HG02943 (cell line): ENCODE data around the gene MGAT5B.
"Not testable (repeated sequence)": the region's sequence is repeated elsewhere in the genome, so short reads cannot be mapped to it uniquely, and the experiment has no call there.

Source experiments
- ATAC-seq: cut with Tn5 transposase; IDR thresholded peaks from one replicate; pipeline ENCODE4 v1.9.1; 2021; ENCODE audit warnings: mild to moderate bottlenecking, low read depth, moderate library complexity; ENCODE audit not compliant: unreplicated experiment

Gene MGAT5B, protein sequence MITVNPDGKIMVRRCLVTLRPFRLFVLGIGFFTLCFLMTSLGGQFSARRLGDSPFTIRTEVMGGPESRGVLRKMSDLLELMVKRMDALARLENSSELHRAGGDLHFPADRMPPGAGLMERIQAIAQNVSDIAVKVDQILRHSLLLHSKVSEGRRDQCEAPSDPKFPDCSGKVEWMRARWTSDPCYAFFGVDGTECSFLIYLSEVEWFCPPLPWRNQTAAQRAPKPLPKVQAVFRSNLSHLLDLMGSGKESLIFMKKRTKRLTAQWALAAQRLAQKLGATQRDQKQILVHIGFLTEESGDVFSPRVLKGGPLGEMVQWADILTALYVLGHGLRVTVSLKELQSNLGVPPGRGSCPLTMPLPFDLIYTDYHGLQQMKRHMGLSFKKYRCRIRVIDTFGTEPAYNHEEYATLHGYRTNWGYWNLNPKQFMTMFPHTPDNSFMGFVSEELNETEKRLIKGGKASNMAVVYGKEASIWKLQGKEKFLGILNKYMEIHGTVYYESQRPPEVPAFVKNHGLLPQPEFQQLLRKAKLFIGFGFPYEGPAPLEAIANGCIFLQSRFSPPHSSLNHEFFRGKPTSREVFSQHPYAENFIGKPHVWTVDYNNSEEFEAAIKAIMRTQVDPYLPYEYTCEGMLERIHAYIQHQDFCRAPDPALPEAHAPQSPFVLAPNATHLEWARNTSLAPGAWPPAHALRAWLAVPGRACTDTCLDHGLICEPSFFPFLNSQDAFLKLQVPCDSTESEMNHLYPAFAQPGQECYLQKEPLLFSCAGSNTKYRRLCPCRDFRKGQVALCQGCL

DNA sequence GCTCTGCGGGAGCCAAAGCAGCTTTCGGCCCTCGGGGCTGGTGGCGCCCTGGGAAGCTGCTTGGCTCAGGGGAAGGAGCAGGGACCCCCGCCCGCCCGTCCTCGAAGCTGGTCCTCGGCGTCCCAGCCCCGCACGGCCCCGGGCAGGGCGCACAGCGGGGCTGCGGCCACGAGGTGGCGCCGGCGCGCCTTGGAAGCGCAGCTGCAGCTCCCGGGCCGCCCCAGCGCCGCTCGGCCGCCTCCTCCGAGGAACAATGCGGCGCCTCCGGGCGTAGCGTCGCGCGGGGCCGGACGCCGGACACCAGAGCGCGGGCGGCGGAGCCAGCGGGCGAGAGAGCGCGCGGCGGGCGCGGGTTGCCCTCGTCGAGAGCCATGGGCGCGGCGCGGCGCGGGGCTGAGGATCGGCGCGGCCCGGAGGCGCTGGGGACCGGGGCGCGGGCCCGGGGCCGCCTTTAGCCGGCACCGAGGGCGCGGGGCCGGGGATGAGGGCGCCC is at the start of gene MGAT5B:
Gene MGAT5B (plus strand): TSS at position 229 of the 493 bp plus-strand sequence. CDS start 626 bp downstream, outside the sequence.
- ATAC-seq: no peak

DNA sequence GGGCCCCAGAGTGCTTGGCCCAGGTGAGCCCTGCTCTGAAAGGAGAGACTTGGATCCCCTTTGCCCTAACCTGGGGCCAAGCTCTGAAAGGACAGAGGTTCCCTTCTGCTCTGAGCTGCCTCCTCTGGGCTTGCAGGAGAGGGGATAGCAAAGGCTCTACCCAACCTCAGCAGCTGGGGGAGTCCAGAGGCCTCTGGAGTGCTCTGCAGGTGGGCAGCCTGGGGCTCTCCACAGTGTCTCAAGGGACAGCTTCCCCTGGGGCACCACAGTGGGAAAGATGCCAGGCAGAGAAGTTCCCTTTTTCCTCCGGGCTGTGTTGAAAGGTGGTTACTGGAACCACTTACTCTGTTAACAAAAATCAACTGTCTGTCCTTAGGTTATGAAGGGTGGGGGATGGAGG is 48.2 kb upstream of the MGAT5B start:
- ATAC-seq: no peak

DNA sequence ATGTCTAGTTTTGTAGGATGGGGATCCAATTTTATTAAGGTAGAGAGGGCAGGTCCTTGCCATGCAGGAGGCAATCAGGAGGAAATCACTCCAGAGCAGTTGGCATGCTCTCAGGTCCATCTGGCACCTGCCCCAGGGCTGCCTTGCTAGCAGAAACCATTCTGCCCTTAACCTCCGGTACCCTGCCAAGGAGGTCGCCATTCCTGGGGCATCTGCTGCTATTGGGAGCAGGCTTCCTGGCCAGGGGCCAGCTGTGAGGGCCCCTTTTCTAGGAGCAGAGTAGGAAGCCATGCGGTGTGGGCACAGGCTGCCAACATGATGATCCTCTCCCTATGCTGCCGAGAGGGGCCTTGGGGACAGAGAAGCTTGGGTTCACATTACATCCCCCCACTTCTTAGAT is 47.6 kb upstream of the MGAT5B start:
- ATAC-seq: no peak

- ATAC-seq: no peak
These were observed 45.9 kb upstream of the MGAT5B start for GRCh38 chr17:76822184-76822778.

DNA sequence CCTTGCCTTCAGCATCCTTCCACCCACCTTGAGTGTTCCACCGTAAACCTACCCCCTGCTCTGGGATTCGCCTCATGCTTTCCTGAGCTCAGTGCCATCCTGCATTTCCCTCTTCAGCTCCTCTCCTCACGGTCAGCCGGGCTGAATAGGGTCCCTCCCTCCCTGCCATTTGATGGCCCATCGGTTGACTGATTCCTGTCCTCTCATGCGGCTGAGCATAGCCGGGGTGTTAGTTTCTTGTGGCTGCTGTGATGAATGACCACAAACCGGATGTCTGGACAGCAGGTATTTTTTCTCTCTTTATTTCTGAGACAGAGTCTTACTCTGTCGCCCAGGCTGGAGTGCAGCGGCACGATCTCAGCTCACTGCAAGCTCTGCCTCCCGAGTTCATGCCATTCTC is 44.1 kb upstream of the MGAT5B start:
- no peak for ATAC-seq

DNA sequence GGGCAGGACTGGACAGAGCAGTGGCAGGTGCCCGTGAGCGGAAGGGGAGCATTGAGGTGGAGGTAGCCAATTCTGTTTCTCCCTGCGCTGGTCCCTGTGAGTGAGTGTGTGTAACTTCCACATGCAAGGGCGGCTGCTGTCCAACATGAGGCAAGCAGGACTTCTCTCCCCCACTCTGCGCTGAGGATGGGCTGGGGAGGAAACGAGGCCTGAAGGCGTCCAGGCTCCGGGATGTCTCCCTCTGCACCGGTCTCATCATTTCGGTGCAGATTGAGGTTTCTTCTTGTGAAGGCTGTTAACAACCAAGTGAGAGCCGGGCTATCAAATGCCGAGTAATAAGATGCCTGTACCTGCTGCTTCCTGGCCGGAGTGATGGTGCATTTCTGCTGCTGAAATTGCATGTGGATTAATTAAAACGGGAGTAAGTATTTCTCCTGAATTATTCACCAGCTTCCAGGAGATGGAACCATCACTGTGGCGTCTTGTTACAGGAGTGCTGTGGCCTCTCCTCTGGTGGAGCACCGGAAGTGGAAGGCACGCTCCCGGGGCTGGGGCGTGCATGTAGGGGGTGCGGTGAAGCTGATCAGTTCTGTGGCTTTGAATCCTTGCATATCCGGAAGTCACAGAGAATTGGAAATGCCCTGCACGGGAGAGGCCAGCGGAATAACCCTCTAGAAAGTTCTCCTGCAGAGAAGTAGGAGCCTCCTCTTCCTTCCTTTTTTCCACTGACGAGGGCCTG is 41.7 kb upstream of the MGAT5B start:
- ATAC-seq: no peak

- no peak for ATAC-seq
These were observed 40.5 kb upstream of the MGAT5B start for GRCh38 chr17:76827736-76828135.

DNA sequence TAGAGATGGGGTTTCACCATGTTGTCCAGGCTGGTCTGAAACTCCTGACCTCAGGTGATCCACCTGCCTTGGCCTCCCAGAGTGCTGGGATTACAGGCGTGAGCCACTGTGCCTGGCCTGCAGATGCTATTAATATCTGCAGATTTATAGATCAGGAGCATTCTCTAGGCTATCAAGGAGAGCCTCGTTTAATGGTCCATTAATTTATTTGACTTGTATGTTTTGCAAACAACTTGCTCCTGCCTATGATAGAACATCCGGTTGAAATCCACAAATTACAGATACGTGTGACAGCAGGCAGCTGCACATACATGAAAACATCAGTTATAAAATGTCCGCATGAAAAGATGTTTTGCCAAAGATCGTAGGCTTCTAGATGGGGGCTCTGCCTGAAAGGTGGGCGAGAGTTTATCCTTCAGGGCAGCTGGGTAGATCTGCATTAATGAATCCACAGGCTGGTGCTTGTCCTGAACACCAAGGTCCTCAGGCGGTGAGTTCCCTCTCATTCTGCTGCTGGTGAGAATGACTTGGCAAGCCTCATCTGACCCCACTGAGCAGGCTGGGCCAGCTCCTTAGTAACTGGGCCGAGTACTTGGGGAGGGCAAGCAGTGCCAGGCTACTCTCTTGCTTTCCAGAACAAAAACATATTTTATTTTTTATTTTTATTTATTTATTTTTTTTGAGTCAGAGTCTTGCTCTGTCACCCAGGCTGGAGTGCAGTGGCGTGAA is 37.1 kb upstream of the MGAT5B start:
- ATAC-seq: no peak

GRCh38 chr17:76833034-76833644 is 35.1 kb upstream of the MGAT5B start:
- ATAC-seq: no peak

- no peak for ATAC-seq
These were observed 34.5 kb upstream of the MGAT5B start for GRCh38 chr17:76833747-76834146.

DNA sequence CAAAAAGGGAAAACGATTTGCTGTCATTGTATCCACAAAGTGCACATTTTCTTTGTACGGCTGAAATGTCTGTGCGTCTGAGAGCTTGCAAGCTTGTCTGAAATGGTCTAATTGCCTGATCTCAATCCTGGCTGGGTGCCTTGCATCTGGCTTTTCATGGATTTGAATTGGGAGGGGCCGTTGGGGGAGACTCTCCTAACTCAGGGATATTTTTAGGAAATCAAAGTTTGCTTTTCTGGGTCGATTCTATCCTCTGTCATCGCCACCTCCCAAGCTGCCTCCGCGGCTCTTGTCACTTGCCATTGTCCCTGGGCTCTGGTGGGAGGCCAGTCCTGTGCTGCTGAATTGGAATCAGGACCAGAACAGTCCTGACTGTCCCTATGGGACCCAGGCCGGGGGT is 33.3 kb upstream of the MGAT5B start:
- ATAC-seq: no peak

GRCh38 chr17:76840443-76840767 is 27.8 kb upstream of the MGAT5B start:
- ATAC-seq: no peak

- ATAC-seq: no peak
These were observed 27.1 kb upstream of the MGAT5B start for GRCh38 chr17:76840884-76841775.

GRCh38 chr17:76841776-76842405 is 26.3 kb upstream of the MGAT5B start:
- no peak for ATAC-seq

DNA sequence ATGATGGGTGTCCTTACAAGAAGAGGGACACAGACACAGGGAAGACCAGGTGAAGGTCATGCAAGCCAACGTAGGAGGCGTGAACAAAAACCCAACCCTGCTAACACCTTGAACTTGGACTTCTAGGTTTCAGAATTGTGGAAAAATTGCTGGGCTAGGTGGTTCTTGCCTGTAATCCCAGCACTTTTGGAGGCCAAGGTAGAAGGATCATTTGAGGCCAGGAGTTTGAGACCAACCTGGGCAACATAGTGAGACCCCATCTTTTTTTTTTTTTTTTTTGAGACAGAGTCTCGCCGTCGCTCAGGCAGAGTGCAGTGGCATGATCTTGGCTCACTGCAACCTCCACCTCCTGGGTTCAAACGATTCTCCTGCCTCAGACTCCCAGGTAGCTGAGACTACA is 25.1 kb upstream of the MGAT5B start:
- not testable (repeated sequence) for ATAC-seq

- no peak for ATAC-seq
These were observed 24.3 kb upstream of the MGAT5B start for GRCh38 chr17:76843703-76844484.

- ATAC-seq: no peak
These were observed 23.7 kb upstream of the MGAT5B start for GRCh38 chr17:76844485-76844829.
